Sigmoid colon (tissue), 7 donors: ENCODE results near the gene TECTA. TPM values are rescaled to one million over a fixed set of nuclear protein-coding genes. Genes with fewer than 3 reads are reported as not detected.
"Not testable (repeated sequence)": the region's sequence is repeated elsewhere in the genome, so short reads cannot be mapped to it uniquely, and the experiment has no call there.

ENCODE experiments used
- DNase-seq: peaks from one replicate; pipeline ENCODE4 v3.0.0-alpha.2; 2019
- H3K27ac ChIP-seq, 4 donors: fragments of 200-600 bp; sonication (generic); one replicate each; pipeline ENCODE4 v1.5.1; 2016 to 2019; ENCODE audit warnings: mild to moderate bottlenecking in 1 of 4
- H3K27me3 ChIP-seq, 3 donors: fragments of 200-600 bp; sonication (generic); one replicate each; pipeline ENCODE4 v1.5.1; 2019; ENCODE audit warnings: mild to moderate bottlenecking in 1 of 3
- H3K36me3 ChIP-seq, 4 donors: fragments of 200-600 bp; sonication (generic); one replicate each; pipeline ENCODE4 v1.5.1; 2016 to 2019
- H3K4me1 ChIP-seq, 4 donors: fragments of 200-600 bp; sonication (generic); one replicate each; pipeline ENCODE4 v1.5.1; 2017 to 2019
- H3K4me3 ChIP-seq, 4 donors: fragments of 200-600 bp; sonication (generic); one replicate each; pipeline ENCODE4 v1.5.1; 2017 to 2019; ENCODE audit warnings: mild to moderate bottlenecking in 2 of 4, moderate library complexity in 1 of 4
- H3K9me3 ChIP-seq, 4 donors: fragments of 200-600 bp in 3 of 4; sonication (generic) in 3 of 4; one replicate each; pipeline versions ENCODE4 v1.5.1 to v1.6.1; 2013 to 2019
- EP300 ChIP-seq, 4 donors: sonication (generic); formaldehyde crosslinking; IDR thresholded peaks; one replicate each; pipeline ENCODE4 v1.6.1; 2017; ENCODE audit warnings: antibody characterized with exemption in 4 of 4
- POLR2A ChIP-seq, 2 donors: fragments of 450-650 bp; IDR thresholded peaks; one replicate each; pipeline ENCODE4 v1.6.1; 2016; ENCODE audit warnings: antibody characterized with exemption in 2 of 2, mild to moderate bottlenecking in 2 of 2, moderate library complexity in 2 of 2
- POLR2AphosphoS5 ChIP-seq, 4 donors: sonication (generic); formaldehyde crosslinking; IDR thresholded peaks; one replicate each; pipeline ENCODE4 v1.6.1; 2017; ENCODE audit warnings: antibody characterized with exemption in 4 of 4
- WGBS, 2 donors: extraction: QIAGEN DNeasy Blood & Tissue Kit; methylation state at CpG; one replicate each; pipeline ENCODE4 v1.1.7; 2013; 5-methylcytosine and 5-hydroxymethylcytosine counted together
- intact Hi-C: fragments of 100-400 bp; cut with DNase I; formaldehyde crosslinking; loops from one replicate; pipeline ENCODE4 v1.15.1; 2023
- polyA plus RNA-seq, 3 donors: library from polyadenylated mRNA; stranded (reverse); fragments of 200-250 nt; gene quantifications; one replicate each; pipeline ENCODE4 v1.2.3, GENCODE V29; 2013
- total RNA-seq, 4 donors: library from RNA; depleted of rRNA; stranded (reverse); fragments of >200 nt; gene quantifications; one replicate each; pipeline ENCODE4 v1.1.0, GENCODE V29; 2016
- TF ChIP-seq, protein P1 (sequence below), 4 experiments: fragments of 450-650 bp in 3 of 4; fragments of 200-600 bp in 1 of 4; IDR thresholded peaks; one replicate each; pipeline ENCODE4 v1.5.1; 2016 to 2019; ENCODE audit warnings: antibody characterized with exemption in 4 of 4, mild to moderate bottlenecking in 3 of 4, moderate library complexity in 2 of 4
- donor health status: healthy with polysubstance abuse.
- donor health status: Bipolar disorder and iron deficiency.
- donor health status: healthy.

The TECTA gene
- total and polyA plus RNA-seq, 7 donors = 0.28 to 3.9 (median 1.1) TPM; not detected in 2

DNA sequence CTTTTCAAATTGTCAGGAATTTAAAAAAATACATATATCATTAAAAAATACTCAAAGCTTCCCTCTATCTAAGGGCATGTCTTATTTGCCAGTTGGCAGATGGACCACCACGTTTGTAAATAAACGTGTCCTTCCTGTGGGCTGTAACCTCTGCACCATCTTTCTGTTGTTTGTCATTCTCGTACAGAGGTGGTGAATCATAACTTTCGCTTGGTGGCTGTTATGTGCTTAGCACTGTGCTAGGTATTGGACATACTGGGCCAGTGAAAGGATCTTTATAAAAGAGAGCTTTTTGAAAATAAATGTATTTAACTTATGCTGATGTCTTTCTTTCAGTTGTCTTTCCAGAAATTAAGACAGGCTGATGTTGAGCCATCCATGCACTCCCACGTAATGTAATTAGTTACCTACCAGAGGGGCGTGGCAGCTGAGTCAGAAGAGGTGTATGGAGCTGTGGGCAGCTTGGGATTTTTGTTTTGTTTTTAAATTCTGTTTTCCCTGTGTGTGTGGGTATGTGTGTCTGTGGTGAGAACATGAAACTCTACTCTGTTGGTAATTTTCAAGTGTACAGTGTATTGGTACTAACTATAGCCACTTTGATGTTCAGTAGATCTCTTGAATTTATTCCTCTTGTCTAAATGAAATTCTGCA is 62.7 kb downstream of the TECTA start:
- WGBS, 2 donors = 58 to 70% methylated on average over 6 of the region's 6 CpGs
- peaks cover 0 to 11% (median 0%) of the 10 kb centered on the region in 4 donors for H3K36me3 ChIP-seq
- H3K27me3 ChIP-seq = no peaks in the 10 kb centered on the region
- no peak for TF ChIP-seq POLR2A (IDR thresholded peaks at IDR 0.05)
- TF ChIP-seq, protein P1, sequence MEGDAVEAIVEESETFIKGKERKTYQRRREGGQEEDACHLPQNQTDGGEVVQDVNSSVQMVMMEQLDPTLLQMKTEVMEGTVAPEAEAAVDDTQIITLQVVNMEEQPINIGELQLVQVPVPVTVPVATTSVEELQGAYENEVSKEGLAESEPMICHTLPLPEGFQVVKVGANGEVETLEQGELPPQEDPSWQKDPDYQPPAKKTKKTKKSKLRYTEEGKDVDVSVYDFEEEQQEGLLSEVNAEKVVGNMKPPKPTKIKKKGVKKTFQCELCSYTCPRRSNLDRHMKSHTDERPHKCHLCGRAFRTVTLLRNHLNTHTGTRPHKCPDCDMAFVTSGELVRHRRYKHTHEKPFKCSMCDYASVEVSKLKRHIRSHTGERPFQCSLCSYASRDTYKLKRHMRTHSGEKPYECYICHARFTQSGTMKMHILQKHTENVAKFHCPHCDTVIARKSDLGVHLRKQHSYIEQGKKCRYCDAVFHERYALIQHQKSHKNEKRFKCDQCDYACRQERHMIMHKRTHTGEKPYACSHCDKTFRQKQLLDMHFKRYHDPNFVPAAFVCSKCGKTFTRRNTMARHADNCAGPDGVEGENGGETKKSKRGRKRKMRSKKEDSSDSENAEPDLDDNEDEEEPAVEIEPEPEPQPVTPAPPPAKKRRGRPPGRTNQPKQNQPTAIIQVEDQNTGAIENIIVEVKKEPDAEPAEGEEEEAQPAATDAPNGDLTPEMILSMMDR (IDR thresholded peaks at IDR 0.05) = no peak
- intact Hi-C loops = no loop called here
- H3K27ac ChIP-seq = no peak overlapping the region
- no peak for DNase-seq
- no peaks in the 10 kb centered on the region for H3K4me1 ChIP-seq
- no peak overlapping the region for H3K4me3 ChIP-seq
- no peaks in the 10 kb centered on the region for H3K9me3 ChIP-seq

DNA sequence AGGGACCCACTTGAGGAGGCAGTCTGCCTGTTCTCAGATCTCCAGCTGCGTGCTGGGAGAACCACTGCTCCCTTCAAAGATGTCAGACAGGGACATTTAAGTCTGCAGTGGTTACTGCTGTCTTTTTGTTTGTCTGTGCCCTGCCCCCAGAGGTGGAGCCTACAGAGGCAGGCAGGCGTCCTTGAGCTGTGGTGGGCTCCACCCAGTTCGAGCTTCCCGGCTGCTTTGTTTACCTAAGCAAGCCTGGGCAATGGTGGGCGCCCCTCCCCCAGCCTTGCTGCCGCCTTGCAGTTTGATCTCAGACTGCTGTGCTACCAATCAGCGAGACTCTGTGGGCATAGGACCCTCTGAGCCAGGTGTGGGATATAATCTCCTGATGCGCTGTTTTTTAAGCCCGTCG is 76.6 kb downstream of the TECTA start:
- H3K4me3 ChIP-seq, H3K36me3 ChIP-seq, intact Hi-C loops, H3K9me3 ChIP-seq, DNase-seq, H3K27ac ChIP-seq, H3K27me3 ChIP-seq, H3K4me1 ChIP-seq: not testable (repeated sequence)
- 67 to 80% methylated on average over 10 of the region's 10 CpGs for WGBS, 2 donors

DNA sequence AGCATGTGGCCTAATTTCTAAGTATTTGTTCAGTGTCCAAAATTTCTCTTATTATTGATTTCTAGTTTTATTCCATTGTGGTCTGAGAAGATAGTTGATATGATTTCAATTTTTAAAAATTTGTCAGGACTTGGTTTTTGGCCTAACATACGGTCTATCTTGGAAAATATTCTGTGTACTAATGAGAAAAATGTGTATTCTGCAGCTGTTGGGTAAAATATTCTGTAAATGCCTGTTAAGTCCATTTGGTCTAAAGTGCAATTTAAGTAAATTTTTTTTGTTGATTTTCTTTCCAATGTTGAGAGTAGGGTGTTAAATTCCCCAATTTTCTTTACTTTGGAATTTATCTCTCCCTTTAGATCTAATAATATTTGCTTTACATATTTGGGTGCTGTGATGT is 78.3 kb downstream of the TECTA start:
- Histone ChIP-seq H3K9me3 (peaks cover 0 to 7% (median 3%) of the 10 kb centered on the region in 4 donors), H3K4me1 (no peaks in the 10 kb centered on the region), H3K36me3 (no peaks in the 10 kb centered on the region), H3K27ac (no peak overlapping the region), H3K4me3 (no peak overlapping the region), H3K27me3 (no peaks in the 10 kb centered on the region)
- intact Hi-C loops = no loop called here
- TF ChIP-seq EP300 (IDR thresholded peaks at IDR 0.05) = no peak
- no peak for DNase-seq
- WGBS, 2 donors = 79 to 98% methylated on average over 1 of the region's 1 CpG

DNA sequence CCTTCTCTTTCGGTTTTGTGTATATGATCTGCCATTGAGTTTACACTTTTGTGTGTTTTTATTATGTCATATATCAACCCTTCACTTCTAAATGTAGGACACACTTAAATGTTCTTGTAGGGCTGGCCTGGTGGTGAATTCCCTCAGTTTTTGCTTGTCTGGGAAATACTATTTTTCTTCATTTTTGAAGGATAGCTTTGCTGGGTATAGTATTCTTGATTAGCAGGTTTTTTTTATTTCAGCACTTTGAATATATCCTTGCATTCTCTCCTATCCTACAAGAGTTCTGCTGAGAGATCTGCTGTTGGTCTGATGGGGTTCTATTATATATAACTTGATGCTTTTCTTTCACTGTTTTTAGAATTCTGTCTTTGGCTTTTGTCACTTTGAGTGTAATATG is 79.1 kb downstream of the TECTA start:
- Histone ChIP-seq H3K36me3 (no peaks in the 10 kb centered on the region), H3K27ac (no peak overlapping the region), H3K4me1 (no peaks in the 10 kb centered on the region), H3K4me3 (no peak overlapping the region), H3K9me3 (peaks cover 0 to 7% (median 3%) of the 10 kb centered on the region in 4 donors), H3K27me3 (no peaks in the 10 kb centered on the region)
- no peak for DNase-seq
- WGBS, 2 donors = 30 to 71% methylated on average over 1 of the region's 1 CpG
- intact Hi-C loops = no loop called here
- no peak for TF ChIP-seq POLR2A (IDR thresholded peaks at IDR 0.05)

DNA sequence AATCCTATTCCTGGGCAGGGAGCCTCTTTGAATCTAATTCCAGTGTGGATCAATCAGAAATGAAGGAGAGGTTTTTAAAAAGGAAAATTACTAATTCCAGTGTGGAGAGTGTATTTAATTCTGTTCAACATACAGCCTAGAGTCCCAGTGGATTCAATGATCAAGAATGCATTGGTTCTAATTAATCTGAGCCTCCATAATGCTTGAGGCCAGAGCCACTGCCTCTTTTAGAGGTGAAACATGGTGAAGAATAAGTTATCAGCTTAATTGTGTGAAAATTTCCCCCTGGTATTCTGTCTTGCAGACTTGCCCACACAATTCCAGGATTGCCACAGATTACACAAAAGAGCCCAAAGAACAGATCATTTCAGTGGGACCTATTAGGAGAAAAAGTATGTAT is 87.7 kb downstream of the TECTA start:
- TF ChIP-seq POLR2AphosphoS5 (IDR thresholded peaks at IDR 0.05) = no peak
- TF ChIP-seq, protein P1 (IDR thresholded peaks at IDR 0.05) = no peak
- no peak for TF ChIP-seq EP300 (IDR thresholded peaks at IDR 0.05)
- no peak for TF ChIP-seq POLR2A (IDR thresholded peaks at IDR 0.05)
- intact Hi-C loops = no loop called here

DNA sequence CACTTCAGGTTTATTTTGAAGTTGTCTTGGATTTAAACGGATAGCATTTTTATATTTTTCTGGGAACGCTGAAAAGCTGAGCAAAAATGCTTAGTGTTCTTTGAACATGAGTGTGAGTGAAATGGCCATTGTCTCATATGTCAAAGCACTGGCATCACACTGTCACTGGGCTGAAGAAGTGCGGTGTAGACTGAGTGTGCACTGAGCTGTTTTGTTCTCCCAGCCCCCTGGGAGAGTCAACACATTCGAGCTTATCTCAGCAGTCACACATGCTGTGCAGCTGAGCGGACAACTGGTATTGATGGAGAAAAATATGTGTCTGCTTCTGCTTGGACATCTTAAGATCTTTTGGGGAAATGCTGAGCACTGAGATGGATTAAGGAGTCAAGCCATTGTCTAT is 90.8 kb downstream of the TECTA start:
- intact Hi-C loops = loop anchor here (5.0 kb wide), 1 partner anchor 505 kb away; no protein-coding TSS in a partner anchor
- no peak for DNase-seq
- no peak for TF ChIP-seq POLR2A (IDR thresholded peaks at IDR 0.05)
- TF ChIP-seq EP300 (IDR thresholded peaks at IDR 0.05) = no peak
- no peak for TF ChIP-seq POLR2AphosphoS5 (IDR thresholded peaks at IDR 0.05)
- TF ChIP-seq, protein P1 (IDR thresholded peaks at IDR 0.05) = no peak
- whole genome bisulfite sequencing, 2 donors = 86 to 88% methylated on average over 5 of the region's 5 CpGs
- peaks cover 0 to 10% (median 2%) of the 10 kb centered on the region in 4 donors for H3K4me1 ChIP-seq
- H3K36me3 ChIP-seq = no peaks in the 10 kb centered on the region
- no peaks in the 10 kb centered on the region for H3K9me3 ChIP-seq
- no peak overlapping the region for H3K4me3 ChIP-seq
- no peak overlapping the region for H3K27ac ChIP-seq
- H3K27me3 ChIP-seq = no peaks in the 10 kb centered on the region

More for the DNA sequence above, 87.7 kb downstream of the TECTA start:
- no peak for DNase-seq
- Histone ChIP-seq H3K9me3 (no peaks in the 10 kb centered on the region), H3K36me3 (no peaks in the 10 kb centered on the region), H3K27ac (no peak overlapping the region), H3K4me1 (no peaks in the 10 kb centered on the region), H3K4me3 (no peak overlapping the region), H3K27me3 (no peaks in the 10 kb centered on the region)
